Fibroblast of skin of left quadriceps (primary cell): Measurements from ENCODE around the gene TRPM4.

Source experiments
- DNase-seq, 2 experiments: peaks; one replicate each; pipeline ENCODE4 v3.0.0-alpha.2; 2013; ENCODE audit warnings: low read depth in 2 of 2

TRPM4 gene

GRCh38 chr19:49231389-49231788 is 73.8 kb downstream of the TRPM4 start:
- DNase-seq = no peak

- no peak for DNase-seq
These were observed 74.2 kb downstream of the TRPM4 start for GRCh38 chr19:49231804-49232203.

GRCh38 chr19:49233163-49233562 is 75.6 kb downstream of the TRPM4 start:
- DNase-seq = no peak

GRCh38 chr19:49241769-49242168 is 84.2 kb downstream of the TRPM4 start:
- no peak for DNase-seq

- no peak for DNase-seq
These were observed 85.5 kb downstream of the TRPM4 start for GRCh38 chr19:49243129-49243528.

GRCh38 chr19:49243726-49244125 is 86.1 kb downstream of the TRPM4 start:
- no peak for DNase-seq

- DNase-seq = no peak
These were observed 86.7 kb downstream of the TRPM4 start for GRCh38 chr19:49244256-49244655.

GRCh38 chr19:49247676-49248075 is 90.1 kb downstream of the TRPM4 start:
- no peak for DNase-seq

GRCh38 chr19:49249933-49250332 is 92.3 kb downstream of the TRPM4 start:
- no peak for DNase-seq

GRCh38 chr19:49255674-49256073 is 98.1 kb downstream of the TRPM4 start:
- no peak for DNase-seq

GRCh38 chr19:49256691-49257090 is 99.1 kb downstream of the TRPM4 start:
- DNase-seq = no peak
